Astrocyte of the hippocampus (primary cell): Measurements from ENCODE around the gene NAA15.
"Not testable (repeated sequence)": the region's sequence is repeated elsewhere in the genome, so short reads cannot be mapped to it uniquely, and the experiment has no call there.

Experiments used
- DNase-seq: peaks from one replicate; pipeline ENCODE4 v3.0.0; 2011; ENCODE audit warnings: low read depth, low spot score

Gene NAA15

DNA sequence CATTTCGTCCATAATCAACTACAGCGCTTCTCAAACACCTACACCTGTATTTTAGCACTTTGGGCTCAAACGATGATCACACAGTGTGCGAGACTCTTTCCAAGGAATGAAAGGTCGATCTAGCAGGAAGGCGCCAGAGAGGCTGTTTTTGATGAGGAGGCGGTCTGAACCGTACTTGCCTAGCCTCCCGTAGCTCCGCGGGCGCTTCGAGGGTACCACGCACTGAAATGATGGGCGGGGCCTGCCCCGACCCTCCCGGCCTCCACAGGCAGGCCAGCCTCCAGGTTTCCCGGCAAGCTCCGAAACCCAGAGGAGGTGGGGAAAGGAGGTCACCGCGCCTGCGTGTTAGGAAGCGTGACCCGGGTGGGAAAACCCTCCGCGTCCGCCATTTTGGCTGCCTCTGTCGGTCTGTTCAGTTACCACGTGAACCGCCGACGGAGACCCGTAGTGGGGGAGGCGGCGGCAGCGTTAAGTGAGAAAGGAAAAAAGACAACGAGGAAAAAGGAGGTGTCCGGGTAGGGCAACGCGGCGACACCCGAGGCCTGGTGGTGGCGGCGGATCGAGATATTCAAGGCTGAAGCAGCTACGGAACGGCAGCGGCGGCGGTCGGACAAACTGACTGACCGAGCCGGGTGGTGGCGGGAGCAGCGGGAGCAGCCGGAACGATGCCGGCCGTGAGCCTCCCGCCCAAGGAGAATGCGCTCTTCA, at the start of gene NAA15:
NAA15 (plus strand) TSS at position 393 of the 708 bp plus-strand sequence; CDS start at position 666, 273 bp downstream.
- DNase-seq: peak; percentile 99

DNA sequence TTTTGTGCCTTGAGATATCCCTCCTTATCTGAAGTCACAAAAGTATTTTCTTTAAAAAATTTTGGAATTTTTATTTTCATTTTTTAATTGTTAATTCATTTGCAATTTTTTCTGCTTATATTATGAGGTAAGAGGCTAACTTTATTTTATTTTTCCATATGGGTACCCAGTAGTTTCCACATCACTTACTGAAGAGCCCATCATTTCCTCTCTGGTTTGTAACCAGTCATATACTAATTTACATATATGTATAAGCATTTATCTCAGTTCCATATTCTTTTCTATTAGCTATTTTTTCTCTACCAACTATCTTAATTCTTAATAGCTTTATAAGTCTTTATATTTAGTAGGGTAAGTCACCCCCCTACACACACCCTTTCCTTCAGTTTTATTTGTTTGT, 48.3 kb upstream of the NAA15 start:
- no peak for DNase-seq

DNA sequence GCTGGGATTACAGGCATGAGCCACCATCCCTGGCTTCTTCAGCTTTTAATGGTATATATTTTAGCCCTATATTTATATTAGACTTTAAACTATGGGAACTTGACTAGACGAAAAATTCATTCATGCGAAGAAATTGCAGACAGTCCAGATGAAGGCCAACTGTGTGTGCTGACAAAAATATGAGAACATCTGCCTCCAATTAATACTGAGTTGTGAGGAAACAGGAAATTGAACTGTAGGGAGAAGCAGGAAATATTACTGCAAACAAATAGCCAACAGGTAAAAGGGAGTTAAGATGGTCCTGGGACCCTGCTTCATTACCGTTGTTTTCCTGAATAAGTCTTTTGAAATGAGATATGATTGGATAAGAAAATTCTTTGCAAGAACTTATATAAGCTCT, 47.6 kb upstream of the NAA15 start:
- DNase-seq: peak; percentile 14

DNA sequence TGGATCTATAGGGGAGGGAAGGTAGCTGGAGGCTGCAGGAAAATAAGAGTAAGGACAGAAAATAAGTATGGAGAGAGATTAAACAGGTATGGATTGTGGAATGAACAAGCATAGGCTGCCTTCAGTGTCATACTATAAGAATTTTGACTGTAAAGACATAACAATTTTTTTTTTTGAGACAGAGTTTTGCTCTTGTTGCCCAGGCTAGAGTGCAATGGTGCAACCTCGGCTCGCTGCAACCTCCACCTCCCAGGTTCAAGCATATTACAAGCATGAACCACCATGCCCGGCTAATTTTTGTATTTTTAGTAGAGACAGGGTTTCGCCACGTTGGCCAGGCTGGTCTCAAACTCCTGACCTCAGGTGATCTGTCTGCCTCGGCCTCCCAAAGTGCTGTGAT, 45.7 kb upstream of the NAA15 start:
- not testable (repeated sequence) for DNase-seq

DNA sequence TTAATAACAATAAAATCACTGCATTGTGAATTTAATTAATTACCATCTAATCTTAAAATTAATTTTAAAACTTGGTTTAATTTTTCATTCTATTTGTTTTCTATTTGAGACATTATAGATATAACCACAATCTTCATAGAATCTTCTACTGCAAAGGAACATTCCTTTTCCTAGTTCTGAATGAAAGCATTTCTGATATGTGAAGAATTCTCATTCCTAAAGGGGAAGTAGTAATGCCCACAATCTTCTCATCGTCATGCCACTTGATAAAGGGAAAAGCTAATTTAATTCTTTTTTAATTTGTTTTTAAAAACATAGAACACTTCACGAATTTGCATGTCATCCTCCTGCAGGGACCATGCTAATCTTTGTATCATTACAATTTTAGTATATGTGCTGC, 45.0 kb upstream of the NAA15 start:
- peak; percentile 41 for DNase-seq

DNA sequence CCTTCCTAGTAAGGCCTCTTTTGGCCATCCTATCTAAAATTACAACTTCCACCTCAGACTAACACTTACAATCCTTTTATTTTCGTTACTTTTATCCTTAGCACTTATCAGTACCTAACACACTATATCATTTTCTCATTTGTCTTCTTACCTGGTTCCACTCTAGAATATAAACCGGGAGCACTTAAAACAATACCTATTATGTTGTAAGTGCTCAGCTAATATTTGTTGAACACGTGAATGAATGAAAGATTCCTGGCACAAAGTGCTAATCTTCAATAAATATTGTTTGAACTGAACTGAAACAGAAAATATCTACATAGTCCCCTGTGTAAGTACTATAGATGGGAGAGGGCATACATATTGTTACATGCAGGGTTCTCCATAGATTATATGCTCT, 35.7 kb upstream of the NAA15 start:
- DNase-seq: no peak

DNA sequence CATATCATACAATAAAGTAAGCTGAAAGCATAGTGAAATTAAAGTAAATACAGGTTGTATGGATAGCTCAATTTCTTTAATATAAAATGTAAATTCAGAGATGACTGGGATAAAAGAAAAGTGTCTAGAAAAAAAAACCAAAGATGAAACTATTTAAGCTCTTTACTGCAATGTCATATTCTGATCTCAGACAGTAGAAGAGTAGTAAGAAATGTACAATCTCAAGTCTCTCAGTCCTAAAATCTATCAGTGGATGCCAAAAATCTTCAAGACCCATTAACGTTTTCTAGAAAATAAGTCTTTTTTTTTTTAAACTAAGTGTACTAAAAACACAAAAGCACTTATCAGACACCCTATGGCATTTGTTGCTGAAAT, 35.1 kb upstream of the NAA15 start:
- DNase-seq: no peak

DNA sequence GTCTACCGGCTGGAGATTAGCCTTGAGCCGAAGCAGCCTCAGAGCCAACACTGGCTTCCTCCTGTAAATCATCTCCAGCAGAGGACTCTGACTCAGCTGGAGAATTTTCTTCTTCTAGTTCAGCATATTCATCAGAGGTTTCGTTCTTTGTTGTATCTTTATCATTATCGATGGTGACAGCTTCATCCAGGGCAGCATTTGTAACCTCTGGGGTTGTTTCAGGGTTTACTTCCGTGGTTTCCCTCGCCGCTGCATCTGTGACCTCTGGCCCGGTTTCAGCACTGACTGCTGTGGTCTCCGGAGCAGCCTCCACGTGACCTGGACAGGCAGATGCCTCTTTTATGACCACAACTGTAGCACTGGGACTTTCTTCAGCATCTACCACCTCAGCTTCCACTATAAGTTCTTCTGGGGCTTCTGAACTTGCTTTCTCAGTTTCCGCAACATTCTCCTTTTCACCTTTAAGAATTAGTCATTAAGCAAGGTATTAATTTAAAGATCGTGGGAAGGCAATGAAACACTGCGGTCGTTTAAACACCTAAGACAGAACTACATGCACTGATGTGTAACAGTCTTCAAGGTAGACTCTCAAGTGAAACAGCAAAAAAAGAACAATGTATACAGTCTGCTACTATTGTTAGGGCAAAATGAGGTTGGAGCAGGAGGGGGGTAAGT, 34.6 kb upstream of the NAA15 start:
- peak; percentile 53 for DNase-seq

DNA sequence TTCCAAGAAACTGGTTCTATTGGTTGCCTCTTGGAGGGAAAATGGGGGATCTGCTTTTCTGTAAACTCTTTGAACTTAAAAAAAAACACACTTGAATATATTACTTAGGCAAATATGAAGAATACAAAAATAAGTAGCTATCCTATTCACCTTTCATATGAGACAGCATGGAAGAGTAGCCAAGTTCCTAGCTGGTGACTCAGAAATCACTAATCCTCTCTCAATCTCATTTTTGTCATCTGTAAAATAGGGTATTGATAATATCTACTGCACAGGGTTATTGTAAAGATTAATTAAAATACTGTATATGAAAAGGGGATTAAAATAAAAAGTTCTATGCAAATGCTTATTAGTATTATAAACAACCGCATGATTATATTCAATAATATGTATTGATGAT, 34.0 kb upstream of the NAA15 start:
- no peak for DNase-seq

DNA sequence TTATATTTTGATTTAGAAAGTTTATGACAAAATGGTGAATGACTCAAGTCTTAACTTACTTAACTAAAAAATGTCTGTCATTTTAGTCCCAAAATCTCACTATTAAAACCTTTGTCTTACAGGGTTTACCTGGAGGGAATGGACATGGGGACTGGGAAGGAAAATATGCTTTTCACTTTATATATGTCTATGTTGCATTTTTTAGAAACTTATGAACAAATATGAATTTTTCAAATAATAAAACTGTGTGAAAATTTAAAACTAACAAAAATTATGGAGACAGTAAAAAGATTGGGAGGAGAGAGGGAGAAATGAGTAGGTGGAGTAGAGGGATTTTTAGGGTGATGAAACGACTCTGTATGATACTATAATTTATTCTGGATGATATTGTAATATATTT, 27.5 kb upstream of the NAA15 start:
- DNase-seq: no peak

DNA sequence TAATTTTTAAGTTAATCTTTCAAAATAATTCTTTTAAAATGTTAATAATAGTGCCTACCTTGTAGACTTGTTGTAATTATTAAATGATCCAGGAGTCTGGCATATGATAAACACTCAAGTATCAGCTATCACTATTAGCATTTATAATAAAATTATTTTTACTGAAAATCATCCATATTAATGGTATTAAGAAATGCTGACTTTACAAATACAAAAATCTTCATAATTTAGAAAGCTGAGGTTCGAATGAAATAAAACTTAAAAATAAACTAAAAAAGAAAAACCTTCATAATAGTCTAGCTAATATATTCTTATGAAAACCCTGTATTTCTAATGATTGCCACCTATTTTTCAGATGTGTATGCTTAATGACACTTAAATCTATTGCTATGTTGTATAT, 26.5 kb upstream of the NAA15 start:
- no peak for DNase-seq

DNA sequence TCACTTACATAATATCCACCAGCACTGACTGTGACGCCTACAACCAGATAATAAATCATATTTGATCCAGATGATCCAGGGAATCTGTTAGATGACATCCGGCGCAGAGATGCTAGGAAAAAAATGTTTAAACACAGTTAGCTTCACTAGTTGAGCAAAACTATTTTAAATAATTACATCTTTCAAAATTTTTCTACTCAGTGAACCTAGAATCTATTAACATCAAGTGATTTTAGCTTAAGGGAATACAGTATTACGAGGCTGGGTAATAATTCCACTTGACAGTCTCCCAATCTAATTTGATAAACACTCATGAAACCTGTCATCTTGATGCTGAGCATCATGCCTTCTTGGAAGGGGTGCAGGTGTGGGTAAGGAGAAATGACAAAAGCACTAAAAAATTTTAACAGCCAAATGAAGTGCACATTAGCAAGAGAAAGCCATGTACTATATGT, 26.0 kb upstream of the NAA15 start:
- no peak for DNase-seq

DNA sequence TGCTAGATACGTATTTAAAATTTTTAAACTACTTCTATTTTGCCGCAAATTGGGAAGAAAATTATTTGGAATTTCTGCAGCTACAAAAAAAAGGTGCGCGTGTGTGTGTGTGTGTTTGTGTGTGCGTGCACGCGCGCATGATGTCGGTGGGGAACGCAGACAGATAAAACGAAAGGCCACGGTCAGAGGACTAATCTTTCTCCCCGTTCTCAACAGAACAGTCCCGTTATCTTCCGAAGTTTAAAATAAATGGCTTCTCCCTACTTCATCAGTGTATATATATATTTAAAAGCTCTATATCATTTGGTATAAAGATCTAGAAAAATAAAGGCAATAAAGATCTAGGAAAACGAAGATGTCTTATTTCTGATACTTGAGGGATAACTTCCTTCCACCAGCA, 22.8 kb upstream of the NAA15 start:
- no peak for DNase-seq

DNA sequence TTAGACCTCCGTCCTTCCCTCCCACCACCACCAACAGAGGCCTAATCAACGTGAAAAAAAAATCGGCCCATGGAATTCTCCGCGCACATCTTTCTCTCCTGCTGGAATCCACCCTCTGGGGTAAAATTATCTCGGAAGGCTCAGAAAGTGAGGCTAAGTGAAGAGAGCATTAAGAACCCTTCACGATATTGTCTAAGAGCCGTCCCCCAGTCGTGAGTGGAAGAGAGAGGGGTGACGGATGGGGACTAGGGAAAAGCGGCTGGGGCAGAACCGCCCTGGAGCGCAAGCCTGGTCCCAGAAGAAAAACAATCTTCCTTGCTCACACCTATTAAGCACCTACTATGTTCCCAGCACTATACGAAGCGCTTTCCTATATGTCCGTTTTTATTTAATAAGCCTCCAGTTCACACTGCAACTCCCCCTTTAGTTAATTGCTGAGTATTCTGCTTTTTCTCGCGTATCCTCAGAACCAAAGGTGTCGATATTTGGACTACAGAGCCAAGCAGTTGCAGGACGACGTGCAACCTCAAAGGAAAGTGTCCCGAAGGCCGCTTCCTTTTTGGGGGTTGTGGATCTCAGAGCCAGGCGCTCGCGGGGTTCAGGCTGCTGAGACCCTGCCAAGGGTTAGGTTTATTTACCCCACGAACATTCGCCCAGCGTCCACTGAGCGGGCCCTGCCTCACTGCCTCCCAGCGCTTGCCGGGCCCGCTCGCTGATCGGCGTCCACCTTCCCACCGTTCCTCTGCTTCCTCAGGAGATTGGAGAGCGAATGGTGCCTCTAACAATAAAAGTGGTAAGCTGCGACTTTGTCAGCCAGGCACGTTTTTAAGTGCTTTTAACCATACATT, 22.2 kb upstream of the NAA15 start:
- peak; percentile 61 for DNase-seq

DNA sequence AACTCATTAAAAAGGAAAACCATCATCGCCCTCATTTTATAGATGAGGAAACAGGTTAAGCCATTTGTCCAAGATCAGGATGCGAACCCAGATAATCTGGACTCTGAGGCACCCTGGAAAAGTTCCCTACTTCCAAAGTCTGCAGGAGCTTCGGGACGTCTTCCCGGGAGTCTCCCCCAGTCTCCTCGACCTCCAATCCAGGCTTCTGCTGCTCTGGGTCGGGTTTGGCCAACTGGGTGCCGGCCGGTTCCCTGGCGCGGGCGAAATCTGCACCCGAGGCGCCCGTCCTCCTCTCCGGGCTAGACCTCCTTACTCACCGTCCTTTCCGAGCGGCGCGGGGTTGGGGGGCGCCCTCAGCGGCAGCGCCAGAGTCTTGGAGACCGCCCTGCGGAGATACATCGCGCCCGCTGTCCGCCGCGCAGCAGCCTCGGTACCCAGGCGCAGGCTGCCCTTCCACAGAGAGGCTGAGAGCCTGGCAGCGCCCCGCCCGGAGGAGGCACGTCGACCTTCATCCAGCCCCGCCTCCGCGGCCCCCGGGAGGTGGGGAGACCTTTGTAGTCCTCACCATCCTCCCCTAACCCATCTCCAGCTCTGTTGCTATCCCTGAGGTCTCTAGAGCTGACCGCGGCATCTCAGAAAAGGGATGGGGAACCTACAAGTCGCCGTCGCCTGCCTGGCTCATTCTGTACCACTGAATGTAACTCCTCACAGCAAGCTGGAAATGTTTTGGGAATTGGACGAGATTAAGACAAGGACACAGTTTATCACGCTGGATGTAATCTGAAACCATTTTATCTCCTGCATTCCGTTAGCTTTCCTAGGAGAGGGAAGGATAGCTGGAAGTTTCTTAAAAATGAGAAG, 21.3 kb upstream of the NAA15 start, which contains the start of gene MGARP:
MGARP (minus strand) TSS at position 466 of the 861 bp plus-strand sequence; CDS start at position 399, 67 bp downstream.
- peak; percentile 71 for DNase-seq

DNA sequence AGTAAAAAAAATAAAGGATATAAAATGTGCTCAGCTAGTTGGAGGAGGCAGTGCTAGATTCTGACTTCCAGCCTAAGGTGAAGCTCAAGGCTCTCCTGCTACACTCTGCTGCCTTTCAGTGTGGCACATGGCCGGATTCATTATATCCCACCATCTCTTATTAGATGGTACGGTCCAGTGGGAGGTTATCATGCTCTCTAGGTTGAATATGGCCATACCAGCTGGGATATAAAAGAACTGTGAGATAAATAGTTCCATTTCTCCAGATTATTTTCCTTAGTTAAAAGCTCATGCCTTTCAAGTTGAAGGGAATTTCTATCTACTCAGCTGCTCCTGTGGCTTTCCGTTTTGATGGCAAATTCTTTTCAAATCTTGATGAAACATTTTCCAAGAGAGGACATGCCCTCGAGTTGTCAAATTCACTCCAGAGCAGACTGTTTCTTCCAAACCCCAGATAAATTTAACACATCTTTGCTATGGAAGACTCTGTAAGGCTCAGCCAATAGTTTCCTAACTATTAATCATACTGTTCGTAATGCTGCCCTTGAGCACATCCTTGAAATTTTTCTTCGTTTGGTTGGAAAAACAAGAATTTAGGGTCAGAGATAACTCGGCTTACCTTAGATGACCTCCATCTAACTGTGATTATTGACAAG, 19.1 kb upstream of the NAA15 start:
- no peak for DNase-seq

DNA sequence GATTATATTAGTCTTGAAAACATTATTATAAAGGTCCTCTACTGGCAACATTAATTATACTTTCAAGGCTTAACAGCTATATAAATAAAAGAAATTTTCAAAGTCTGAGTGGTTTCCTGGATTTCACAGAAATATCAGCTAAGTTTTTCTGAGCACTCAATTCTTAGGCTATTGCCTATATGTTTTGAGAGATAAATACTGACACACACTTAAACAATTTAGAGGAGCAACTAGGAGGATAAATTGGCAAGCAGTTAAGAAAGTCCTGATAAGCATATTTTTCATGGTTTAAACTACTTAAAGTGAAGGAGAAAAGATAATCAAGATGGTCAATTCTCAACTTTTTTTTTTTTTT, 18.6 kb upstream of the NAA15 start:
- DNase-seq: no peak

DNA sequence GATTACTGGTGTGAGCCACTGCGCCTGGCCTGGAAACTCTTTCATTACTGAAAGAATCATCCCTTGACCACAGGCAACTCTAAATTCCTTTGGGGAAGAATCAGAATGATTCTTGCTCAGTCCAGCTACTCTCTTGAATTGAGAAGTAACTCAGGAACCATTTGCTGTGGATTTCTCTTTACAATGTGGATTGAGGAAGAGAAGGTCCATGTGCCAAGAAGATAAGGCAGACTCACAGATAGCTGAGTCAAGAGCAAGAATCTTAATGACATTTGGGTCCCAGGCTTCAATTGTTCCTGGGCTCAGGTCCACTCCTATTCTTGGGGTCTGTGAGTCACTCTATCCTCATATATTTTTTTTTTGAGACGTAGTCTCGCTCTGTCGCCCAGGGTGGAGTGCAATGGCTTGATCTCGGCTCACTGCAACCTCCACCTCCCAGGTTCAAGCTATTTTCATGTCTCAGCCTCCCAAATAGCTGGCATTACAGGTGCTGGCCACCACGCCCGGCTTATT, 15.1 kb upstream of the NAA15 start:
- no peak for DNase-seq

DNA sequence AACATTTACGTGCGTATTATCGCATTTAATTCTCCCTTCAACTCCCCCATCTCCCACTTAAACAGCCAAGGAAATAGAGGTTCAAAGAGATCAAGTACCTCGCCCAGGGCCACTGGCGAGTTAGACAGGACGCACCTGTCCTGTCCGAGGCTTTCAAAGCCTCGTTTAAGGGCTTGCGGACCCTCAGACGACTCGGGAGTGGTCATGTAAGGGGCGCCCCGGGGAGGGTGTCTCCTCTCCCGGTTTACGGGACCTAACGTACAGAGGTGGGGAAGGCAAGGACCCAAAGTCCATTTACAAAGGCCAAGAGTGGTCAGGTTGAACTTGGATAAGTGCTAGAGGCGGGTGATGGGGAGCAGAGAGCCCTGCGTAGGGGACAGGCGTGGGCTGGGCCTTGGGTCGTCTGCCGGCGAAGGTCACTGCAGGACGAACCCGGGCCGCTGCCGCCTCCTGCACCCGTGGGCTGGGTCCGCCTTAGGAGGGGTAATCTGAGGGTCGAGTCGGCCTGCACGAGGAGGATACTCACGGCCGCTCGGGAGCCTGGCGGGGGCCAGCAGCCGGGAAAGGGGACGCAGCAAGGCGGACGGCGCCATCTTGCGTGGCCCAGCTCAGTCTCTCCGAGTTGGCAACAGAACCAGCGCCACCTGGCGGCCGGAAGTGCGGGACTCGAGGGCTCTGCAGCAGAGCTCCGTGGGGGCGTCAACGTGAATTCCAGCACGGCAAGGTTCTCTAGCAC, 5.9 kb upstream of the NAA15 start:
- peak; percentile 98 for DNase-seq

DNA sequence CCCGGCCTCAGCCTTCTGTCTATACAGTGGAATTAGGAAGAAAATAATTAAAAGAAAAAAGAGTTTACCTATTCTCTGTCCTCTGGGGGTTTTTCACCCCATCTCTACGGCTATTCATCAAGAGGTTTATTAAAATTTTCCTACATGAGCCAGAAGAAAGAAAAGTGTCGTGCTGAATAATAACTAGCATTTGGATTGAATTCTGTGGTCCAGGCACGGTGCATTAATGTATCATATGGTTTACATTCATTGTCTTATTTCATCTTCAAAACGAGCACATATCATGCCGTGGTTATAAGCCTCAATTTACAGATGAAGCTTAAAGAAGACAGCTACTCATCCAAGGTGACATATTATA, 5.4 kb upstream of the NAA15 start:
- no peak for DNase-seq
